Stimulated activated CD8-positive, alpha-beta memory T cell treated with anti-CD3 and anti-CD28 coated beads, Interleukin-12 subunit alpha, Interleukin-12 subunit beta, amount 100 ng/mL, for 24 hours (primary cell): ENCODE results near the gene ANKRD22.
A peak's percentile ranks its signal among the peaks of the same experiment; 100 is the strongest.
"Not testable (repeated sequence)": the region's sequence is repeated elsewhere in the genome, so short reads cannot be mapped to it uniquely, and the experiment has no call there.

Experiments used
- DNase-seq: peaks from one replicate; pipeline ENCODE4 v3.0.0-alpha.2; 2020; ENCODE audit errors: extremely low read depth

ANKRD22 gene

DNA sequence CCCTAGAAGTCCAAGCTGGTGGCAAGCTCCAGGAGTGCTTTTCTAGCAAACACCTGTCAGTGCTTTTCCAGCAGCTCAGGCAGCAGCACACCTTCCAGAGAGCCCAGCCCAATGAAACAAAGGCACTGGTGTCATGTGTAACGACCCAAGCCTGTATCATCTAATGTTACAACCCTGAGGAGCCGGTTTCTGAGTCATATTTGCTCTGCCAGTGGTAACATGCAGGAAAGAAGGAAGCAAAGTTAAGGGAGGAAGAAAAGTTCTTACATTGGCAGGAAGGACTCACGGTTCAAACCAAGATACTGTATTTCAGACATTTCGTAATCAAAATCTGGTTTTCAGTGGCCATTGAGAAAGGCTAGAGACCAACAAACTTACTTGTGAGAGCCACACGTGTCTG lies at the start of gene ANKRD22:
TSS of gene ANKRD22 (minus strand) at position 139 of the 400 bp plus-strand sequence. CDS start 237 bp downstream, outside the sequence.
- no peak for DNase-seq

DNA sequence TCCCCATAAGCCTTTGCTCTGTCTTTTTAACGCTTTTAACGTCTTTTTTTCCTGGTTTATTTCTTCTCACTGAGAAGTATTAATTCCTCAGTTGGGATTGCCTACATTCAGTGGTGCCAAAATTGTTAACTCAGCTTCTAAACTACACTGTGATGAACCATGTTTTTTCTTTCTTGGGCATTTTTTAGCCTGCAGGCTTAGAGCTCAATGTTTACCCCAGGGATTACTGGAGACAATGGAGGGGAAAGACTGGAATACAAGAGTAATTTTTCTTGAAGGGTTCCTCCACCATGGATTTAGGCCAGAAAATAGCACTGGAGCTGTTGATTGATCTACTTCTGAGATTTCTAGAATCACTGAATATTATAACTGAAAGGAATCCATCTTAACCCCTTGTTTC lies 48.2 kb upstream of the ANKRD22 start:
- no peak for DNase-seq

DNA sequence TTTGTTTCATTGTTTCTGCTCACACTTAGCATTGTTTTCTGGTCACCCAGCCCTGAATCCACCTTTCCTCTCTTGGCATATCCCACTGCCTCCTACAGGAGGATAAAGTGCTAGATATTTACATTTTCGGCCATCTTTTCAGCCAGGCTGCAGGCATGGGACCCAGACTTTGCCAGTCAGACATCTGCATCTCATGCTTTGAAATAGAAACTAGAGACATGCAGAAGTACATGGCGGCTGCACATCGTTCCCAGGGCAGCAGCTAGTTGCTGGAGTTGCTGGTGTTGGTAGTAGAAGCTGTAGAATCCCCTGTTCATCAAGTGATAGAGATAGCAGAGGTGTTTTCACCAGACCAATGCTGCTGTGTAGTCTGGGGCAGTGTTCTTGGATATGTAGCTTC lies 47.1 kb upstream of the ANKRD22 start:
- no peak for DNase-seq

DNA sequence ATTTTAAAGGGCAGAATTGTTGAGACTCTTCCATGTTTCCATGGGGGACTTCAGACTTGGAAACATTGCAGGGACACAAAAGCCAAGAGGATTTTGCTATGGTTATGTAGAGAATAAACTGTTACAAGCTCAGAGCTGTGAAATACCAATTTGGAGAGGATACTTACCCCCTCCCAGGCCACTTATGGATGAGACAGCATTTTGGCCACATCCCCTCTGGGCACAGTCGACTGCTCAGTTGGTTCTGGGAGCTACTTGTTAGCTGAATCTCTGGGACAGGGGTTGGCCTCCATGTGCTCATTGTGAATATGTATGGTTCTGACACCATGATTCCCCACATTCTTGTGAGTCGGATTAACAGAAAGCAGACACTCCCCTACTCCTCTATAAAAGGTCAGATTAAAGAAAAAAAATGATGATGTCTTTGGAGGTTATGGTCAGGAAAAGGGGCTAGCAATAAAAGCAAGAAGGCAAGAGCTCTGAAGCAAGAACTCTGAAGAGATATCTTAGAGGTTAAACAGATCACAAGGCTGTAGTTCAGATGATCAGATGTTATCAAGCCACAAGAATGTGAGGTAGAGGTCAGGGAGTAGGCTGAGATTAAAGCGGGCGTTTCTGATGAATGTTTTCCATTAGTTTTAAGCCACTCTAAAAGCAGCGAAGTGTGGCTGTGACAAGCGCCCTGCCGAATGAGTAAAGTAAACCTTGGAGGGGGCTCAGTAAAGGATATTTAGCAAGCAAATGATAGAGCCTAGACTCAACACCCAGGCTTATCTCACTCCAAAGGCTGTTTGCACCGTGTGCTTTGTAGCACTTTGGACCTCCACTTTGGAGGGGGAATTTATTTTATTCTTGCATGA lies 45.6 kb upstream of the ANKRD22 start:
- DNase-seq, result peak; percentile 12

DNA sequence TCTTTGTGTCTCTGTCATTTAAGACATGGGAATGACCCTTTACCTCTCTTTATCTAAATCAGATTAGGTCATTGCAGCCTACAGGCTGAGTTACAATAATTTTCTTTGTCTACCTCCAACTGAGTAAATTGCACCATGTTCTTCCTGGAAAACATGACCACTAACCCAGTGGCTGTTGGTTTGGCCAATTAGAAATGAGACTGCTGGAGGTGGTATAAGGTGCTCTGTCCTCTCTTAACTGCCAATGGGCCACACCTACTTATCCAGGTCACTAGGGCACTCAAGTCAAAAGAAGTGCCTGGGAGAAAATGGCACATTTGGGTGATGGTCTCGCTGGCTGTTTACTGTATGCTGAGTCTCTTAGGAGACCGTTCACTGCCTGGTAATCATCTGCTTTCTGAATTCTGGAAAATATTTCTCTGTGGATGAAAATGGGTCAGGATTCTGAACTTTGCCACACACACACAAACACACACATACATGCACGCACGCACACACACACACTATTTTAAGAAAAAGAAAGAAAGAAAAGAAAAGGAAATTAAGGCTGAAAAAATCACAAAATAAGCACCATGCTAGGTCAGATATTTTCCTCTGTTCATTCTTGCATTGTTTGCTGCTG lies 44.8 kb upstream of the ANKRD22 start:
- DNase-seq, result no peak

DNA sequence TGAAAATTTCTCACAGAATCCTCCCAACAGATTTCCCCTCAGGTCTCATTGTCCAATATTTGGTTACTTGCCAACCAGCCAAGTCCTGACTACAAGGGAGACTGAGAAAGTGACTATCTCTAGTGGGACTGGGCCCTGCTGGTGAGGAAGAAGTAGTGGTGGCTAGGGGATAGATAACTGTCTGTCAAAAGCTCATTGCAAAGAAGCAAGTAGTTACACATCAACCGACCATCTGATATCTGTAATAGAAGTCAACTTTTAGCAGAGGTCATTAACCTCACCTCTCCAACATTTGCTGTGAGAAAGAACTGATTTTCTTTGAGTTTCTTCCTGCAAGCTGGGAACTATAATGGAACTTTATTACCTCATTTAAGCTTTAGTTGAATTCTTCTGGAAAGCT lies 43.6 kb upstream of the ANKRD22 start:
- DNase-seq, result no peak

DNA sequence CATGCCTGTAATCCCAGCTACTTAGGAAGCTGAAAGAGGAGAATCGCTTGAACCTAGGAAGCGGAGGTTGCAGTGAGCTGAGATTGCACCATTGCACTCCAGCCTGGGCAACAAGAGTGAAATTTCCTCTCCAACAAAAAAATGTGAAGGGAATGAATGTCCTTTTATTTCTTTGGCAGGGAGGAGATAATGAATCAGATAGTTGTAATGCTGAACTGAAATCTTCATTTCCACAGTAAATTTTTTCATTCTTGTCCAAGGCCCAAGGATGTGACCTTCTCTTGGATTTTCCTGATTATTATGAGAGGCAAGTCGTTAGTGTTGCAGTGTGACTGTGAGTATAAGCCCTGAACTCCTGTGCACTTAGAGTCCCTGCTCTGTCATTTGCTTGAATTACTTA lies 42.0 kb upstream of the ANKRD22 start:
- DNase-seq, result no peak

DNA sequence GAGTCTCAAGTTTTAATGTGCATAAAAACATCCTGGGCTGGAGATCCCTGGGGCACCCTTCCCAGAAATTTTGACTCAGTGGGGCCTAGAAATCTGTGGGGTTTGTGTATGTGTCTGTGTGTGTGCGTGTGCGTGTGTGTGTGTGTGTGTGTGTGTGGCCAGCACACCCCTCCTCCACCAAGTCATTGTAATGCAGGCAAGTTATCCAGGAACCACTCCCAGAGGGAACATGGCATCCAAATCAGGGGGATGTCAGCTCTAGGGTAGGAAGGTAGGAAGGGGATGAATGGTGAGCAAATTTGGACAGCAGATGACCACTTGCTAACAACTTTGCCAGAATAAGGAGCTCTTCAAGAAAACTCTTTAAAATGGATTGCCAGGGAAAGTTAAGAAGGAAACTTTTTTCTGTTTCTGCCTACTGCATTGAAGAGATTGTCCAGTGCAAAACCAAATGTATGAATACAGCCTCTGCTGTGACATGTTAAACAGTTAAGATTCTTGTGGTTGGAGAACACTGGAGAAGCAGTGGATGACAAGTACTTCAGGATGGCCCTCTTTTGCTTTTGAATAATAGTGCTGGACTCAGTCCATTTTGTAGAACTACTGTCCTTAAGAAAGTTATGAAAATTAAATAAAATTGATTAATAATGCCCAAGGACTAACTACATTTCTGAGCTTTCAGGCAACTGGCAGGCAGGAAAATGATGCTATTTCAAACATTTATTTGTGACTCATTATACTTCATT lies 40.8 kb upstream of the ANKRD22 start:
- DNase-seq, result no peak

DNA sequence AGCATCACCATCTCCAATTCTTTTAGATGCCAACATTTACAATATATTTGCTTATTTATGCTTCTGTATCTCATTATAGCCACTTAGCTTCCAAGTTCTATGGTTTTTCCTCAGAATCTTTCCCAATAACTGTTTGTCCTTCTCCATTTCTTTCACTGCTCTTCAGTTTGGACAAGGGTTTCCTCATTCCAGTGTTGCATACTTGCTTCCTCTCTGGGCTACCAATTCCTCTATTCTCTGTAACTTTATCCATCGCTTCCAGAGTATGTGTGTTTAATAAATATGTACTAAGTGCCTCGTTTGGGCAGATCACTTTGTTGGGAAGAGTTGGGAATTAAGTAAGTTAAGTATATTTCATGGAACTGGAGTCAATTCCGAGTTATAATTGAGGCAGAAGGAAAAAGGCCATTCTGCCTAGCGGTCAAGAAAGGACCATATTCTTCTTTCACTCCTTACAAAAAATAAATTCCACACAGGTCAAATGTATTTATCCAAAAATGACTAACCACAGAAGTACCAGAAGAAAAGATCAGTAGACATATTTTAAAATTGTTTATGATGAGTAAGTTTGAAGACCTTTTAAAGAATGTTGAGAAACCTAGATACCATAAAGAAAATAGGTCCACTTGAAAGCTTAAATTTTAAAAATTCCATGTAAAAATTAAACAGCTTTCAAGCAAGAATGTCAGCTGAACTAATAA lies 39.2 kb upstream of the ANKRD22 start:
- no peak for DNase-seq

DNA sequence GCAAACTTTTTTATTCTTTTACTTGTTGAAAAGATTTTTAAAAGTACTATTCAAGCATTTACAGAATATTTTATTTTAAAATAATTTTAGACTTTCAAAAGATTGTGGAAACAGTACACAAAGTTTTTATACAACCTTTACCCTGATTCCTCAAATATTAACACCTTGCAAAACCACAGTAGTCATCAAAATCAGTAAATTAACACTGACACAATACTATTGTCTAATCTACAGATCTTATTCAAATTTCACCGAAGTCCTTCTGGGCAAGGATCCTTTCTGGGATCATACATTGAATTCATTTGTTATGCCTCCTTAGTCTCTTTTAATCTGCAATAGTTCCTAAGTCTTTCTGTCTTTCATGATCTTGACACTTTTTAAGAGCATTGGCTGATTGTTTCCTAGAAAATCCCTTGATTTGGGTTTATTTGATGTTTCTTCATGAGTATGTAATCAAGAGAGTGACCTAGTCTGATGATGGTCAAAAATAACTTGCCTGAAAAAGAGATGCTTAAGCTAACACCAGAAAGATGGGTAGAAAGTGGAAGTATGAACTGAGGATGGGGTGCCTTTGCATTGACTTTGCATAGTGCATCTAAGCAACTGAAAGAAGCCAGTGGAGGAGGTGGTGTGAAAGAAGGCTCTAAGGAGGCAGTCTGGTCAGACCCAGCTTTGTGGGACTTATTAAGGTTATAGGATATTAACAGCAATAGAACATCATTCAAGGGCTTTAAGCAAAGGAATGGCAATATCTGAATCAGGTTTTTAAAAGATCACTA lies 38.1 kb upstream of the ANKRD22 start:
- DNase-seq, result no peak

DNA sequence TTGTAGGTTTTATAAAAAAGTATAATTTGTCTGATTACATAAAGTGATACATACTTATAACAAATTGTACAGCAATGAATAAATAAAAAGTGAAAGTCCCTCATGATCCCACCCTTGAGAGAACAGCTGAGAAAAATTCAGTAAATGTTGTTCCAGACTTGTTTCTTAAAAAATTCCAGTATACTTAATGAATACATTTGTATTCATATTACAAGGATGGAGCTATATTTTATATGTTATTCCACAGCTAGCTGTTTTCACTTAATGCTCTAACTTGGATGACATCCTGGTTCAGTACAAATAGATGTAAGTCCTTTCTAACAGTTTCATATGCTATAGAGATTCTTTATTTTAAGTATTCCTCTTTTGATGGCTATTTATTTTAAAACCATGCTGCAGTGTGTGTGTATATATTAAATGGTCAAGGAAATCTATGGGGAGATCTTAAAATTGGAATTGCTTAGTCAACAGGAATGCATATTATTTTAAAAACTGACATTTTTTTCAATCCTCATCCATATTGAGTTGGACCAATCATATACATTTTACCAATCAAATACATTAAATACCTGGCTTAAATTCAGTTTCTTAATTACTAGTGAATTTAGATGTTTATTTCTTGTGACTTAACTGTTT lies 37.3 kb upstream of the ANKRD22 start:
- no peak for DNase-seq

DNA sequence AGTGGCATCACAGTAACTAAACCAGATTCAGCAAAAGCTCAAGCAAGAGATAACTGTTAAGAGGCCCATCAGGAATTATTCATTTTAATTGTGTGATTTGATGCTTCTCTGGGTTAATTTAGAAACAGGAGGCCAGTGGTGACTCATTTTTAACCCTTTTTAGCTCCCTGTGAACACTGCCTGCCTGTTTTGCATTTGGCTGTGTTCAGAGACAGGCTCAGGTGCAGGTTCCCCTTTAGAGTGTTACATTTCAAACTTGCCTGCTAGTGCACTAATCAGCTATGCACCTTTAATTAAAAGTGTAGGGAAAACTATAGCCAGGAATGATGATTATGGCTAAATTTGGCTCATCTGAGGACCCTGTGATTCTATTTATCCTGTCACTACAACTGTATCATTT lies 34.9 kb upstream of the ANKRD22 start:
- no peak for DNase-seq

DNA sequence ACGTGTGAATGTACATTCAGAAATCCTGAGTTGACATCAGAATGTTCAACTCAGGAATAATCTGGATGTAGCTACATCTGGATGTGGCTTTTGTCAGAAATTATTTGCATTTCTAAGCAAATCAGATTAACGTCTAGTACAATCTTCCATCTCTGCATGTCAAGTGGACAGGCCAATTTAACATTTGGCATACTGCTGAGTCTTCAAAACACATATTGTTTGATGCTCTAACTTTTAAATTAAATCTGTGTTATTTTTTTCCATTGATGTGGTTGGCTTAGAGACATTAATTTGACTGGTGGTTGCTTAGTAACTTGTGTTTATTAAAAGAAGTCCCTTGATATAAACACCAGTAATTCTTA lies 31.8 kb upstream of the ANKRD22 start:
- no peak for DNase-seq

DNA sequence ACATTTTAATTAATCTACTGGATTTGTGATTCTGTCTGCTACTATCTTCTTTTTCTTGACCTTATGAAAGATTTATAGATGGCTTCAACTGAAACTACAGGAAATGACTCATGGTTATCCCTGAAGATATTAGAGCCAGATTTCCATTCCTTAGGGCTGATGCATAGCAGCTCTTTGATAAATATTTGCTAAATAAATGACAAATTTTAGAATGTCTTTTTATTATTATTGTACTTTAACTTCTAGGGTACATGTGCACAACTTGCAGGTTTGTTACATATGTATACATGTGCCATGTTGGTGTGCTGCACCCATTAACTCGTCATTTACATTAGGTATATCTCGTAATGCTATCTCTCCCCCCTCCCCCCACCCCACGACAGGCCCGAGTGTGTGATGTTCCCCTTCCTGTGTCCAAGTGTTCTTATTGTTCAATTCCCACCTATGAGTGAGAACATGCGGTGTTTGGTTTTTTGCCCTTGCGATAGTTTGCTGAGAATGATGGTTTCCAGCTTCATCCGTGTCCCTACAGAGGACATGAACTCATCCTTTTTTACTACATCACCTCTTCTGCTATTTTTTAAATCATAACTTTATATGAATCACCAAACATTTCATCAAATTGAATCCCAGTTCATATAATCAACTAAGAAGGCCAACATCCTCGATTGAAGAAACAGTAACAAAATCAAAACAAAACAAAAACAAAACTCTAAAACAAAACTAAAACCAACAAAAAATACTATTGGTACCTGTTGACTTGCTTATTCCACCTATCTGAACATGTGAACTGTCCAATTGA lies 31.2 kb upstream of the ANKRD22 start:
- not testable (repeated sequence) for DNase-seq

DNA sequence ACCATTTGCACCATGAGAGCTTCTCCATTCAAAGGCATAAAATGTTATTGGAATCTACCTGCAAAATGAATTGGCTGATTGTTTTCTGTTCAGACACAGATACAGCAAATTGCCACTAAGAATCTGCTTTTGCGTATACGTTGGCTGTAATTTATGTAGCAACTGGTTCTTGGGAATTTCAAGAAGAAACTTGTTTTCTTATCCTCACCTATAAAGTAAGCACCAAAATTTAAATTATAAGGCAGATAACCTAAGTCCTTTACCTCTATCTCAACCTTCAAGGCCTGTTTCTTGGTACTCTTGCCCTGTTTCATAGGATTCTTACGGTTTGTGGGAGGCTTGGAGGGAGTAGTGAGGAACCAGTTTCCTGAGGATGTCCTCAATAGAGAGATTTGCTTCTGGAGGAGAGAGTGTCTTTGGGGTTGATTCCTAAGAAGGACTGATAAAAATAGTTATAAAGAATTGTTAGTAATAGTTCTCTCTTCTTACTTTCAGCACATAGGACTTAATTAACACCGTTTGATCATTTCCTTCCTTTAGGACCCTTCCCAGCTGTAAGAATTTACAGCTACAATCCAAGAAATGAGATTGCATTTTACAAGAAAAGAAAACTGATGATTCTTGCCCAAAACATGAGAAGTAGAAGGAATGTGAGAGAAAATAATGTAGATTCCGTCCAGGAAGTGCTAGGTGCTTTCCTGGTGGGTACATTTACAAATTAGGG lies 30.4 kb upstream of the ANKRD22 start:
- no peak for DNase-seq

DNA sequence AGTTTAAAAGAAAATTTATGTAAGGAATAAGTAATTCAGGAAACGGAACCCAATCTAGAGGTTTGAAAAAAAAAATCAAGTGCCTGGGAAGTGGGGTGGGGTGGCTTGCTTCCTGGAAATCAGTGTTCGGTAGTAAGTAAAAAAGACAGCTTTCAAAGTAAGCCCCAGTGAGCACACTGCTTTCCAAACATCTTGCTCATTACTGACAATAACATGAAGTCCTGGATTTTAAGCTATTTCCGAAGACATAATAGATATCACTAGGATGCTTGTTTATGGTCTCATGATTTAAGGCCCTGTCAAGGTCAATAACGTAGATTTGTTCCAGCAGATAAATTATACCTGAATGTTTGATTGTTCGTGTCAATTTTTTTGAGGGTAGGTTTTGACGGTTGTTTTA lies 29.7 kb upstream of the ANKRD22 start:
- DNase-seq, result no peak

DNA sequence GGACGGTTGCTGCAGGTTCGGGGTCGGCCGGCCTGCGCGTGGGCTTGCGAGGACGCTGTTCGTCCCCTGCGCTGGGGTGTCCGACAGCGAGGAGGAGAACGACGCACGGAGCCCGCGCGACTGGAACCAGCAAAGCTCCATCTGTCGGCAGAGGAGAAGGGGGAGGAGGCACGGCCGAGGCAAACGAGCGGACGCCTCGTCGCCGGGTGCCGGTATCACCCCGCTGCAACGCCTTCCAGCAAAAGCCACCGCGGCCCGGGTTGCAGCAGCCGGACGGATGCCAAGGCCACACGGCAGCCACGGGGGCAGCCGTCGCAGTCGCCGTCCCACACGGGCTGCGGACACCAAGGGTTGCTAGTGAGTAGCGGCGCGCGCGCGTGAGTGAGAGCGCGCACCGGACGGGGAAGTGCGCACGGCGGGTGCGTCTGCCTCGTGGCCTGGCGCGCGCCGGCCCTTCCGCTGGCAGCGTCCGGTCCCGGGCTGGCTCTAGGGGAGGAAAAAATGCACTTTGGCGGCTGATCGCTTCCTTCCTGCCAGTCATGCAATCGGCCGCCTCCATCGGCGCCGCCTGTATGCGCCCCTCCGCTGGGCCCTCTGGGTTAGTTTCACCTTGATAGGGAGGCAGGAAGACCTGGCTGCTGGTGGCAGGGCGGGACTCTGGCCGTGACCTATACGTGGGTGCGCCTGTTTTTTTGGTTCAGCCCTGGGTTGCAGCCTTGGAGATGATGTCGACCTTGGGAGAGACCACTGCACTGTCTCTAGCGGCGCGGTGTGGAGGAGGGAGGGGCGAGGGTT lies 28.8 kb upstream of the ANKRD22 start:
- peak; percentile 25 for DNase-seq

DNA sequence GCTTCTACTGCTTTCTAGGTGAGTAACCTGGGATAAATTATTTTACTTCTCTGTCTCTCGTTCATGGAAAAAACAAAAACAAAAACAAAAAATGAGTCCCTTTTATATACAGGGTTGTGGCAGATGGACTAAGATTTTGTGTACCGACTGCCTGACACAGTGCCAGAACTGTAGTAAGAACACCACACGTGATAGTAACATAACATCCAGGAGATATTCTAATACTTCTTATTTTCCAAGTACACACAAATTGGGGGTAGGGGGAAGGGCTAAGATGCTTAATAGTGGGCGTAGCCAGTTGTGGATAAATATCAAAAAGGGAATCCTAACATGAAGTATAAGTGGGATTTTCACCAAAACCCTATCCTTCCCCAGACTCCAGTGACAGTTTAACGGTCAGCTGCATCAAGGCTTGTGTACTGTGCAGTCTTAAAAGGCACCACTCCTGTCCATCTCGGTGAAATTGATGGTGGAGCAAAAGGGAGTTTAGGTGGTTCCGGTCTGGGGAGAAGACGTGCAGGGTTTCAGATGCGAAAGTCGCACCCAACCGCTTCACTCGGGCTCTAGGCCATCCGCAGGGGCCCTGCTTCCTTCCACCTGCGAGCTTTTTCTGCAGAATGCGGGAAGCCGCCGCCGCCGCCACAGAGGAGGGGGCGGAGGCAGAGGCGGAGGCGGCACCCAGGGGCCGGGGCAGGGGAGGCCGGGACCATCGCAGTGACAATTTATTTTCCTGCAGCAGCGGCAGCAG lies 28.1 kb upstream of the ANKRD22 start, which contains the start of gene STAMBPL1:
TSS of gene STAMBPL1 (plus strand) at position 712 of the 748 bp plus-strand sequence. CDS start 21,464 bp downstream, outside the sequence.
- peak; percentile 45 for DNase-seq
